HepG2 (cell line): ENCODE results near the gene PSMA7. TPM values are rescaled to one million over a fixed set of nuclear protein-coding genes. Genes with fewer than 3 reads are reported as not detected.

ENCODE experiments used
- EHMT2 ChIP-seq: fragments of 200-600 bp; sonication (generic); IDR thresholded peaks from 2 replicates; pipeline ENCODE4 v1.7.0; 2017; ENCODE audit warnings: antibody characterized with exemption, low read depth, low read length, borderline replicate concordance
- MLLT10 ChIP-seq: sonication (generic); formaldehyde crosslinking; IDR thresholded peaks from 2 replicates; pipeline ENCODE4 v1.4.0; 2020; ENCODE audit warnings: missing genetic modification reagents
- MTA1 ChIP-seq: sonication (generic); formaldehyde crosslinking; IDR thresholded peaks from 2 replicates; pipeline ENCODE4 v1.4.0; 2020; ENCODE audit warnings: missing genetic modification reagents, mild to moderate bottlenecking, borderline replicate concordance
- NFIB ChIP-seq: sonication (generic); formaldehyde crosslinking; IDR thresholded peaks from 2 replicates; pipeline ENCODE4 v1.9.0; 2021; ENCODE audit warnings: missing genetic modification reagents, mild to moderate bottlenecking, borderline replicate concordance
- NONO ChIP-seq, 2 experiments: fragments of 450-650 bp in 1 of 2; sonication (generic) in 1 of 2; formaldehyde crosslinking in 1 of 2; IDR thresholded peaks in 1 of 2; conservative IDR thresholded peaks in 1 of 2; 2 replicates each; pipeline versions ENCODE4 v1.6.1 to v1.8.0; 2017 to 2022; ENCODE audit warnings: mild to moderate bottlenecking in 1 of 2, missing genetic modification reagents in 1 of 2, moderate library complexity in 1 of 2
- PCBP1 ChIP-seq: fragments of 200-400 bp; formaldehyde crosslinking; IDR thresholded peaks from 2 replicates; pipeline ENCODE4 v1.6.1; 2017; ENCODE audit warnings: mild to moderate bottlenecking, low read depth, low read length, borderline replicate concordance
- SSRP1 ChIP-seq: IDR thresholded peaks from 2 replicates; pipeline ENCODE4 v1.6.1; 2016; ENCODE audit warnings: control low read depth
- STAG1 ChIP-seq: sonication (generic); formaldehyde crosslinking; IDR thresholded peaks from 2 replicates; pipeline ENCODE4 v1.4.0; 2020; ENCODE audit warnings: missing genetic modification reagents
- ZNF484 ChIP-seq: sonication (generic); formaldehyde crosslinking; IDR thresholded peaks from 2 replicates; pipeline ENCODE4 v1.5.1; 2020; ENCODE audit warnings: mild to moderate bottlenecking, low read depth, missing genetic modification reagents, borderline replicate concordance
- ZNF672 ChIP-seq: sonication (generic); formaldehyde crosslinking; IDR thresholded peaks from 2 replicates; pipeline ENCODE4 v1.8.1; 2022; ENCODE audit warnings: missing genetic modification reagents
- ZNF768 ChIP-seq: sonication (generic); formaldehyde crosslinking; IDR thresholded peaks from 2 replicates; pipeline ENCODE4 v1.4.0; 2020; ENCODE audit warnings: missing genetic modification reagents
- polyA plus RNA-seq, 8 experiments: library from polyadenylated mRNA; depleted of rRNA in 3 of 8; stranded (reverse) in 7 of 8; unstranded in 1 of 8; fragments of >200 nt; fragmentation: Illumina TruSeq in 4 of 8; extraction: Trizol in 4 of 8; gene quantifications; 2 replicates each; pipeline versions ENCODE4 v1.2.1 to v1.2.3, GENCODE V29; 2011 to 2016; ENCODE audit warnings: low read depth in 4 of 8, missing spikeins in 1 of 8, mixed read lengths in 1 of 8; ENCODE audit not compliant: insufficient read depth in 1 of 8
- total RNA-seq, 5 experiments: library from RNA; depleted of rRNA; stranded (reverse); fragments of >200 nt; fragmentation: Illumina TruSeq; extraction: Trizol; gene quantifications; 2 replicates each; pipeline ENCODE4 v1.2.3, GENCODE V29; 2016; ENCODE audit warnings: low read depth in 1 of 5
- TF ChIP-seq, protein P1 (sequence below), 2 experiments: IDR thresholded peaks; 2 replicates each; pipeline ENCODE4 v1.6.1; 2011 to 2012; ENCODE audit warnings: low read length in 2 of 2, borderline replicate concordance in 1 of 2, low read depth in 1 of 2, mild to moderate bottlenecking in 1 of 2, moderate library complexity in 1 of 2
- TF ChIP-seq, protein P2 (sequence below): sonication (generic); formaldehyde crosslinking; IDR thresholded peaks from 2 replicates; pipeline ENCODE4 v1.5.0; 2020; ENCODE audit warnings: missing genetic modification reagents, mild to moderate bottlenecking, borderline replicate concordance

The PSMA7 gene
- total and polyA plus RNA-seq, 2 of the 13 experiments (the other 11 are each of a cell fraction or from before 2014, with no cell fraction given): 531 to 631 TPM

DNA sequence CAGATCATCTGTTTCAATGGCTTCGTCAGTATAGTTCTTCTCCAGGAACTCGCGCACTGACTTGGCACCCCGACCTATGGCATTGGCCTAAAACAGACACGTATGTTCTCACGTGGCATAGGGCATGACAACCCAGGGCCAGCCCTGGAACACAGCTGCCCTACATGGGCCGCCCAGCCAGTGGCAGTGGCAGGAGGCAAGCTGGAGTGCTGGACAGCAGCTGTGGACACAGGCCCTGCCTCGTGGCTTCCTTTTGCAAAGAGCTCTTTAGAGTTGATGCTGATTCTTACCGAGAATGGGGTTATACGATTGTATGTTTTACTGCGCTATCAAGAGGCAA, 5.0 kb downstream of the PSMA7 start (continued):
- TF ChIP-seq STAG1 (CRISPR knock-in tag) (no peak), NFIB (CRISPR knock-in tag) (peak; percentile 92; the same call in 1 of the 2 replicates), ZNF484 (CRISPR knock-in tag) (no peak), NONO (IDR thresholded peaks at IDR 0.05) (no peak), NONO (CRISPR knock-in tag; conservative IDR thresholded peaks at IDR 0.05) (0 out of 2 replicates have a peak, but pooled peaks have one; percentile 30), MTA1 (CRISPR knock-in tag) (peak; percentile 31; the same call in 1 of the 2 replicates), EHMT2 (no peak), SSRP1 (CRISPR knock-in tag) (peak; percentile 15; the same call in 1 of the 2 replicates), MLLT10 (CRISPR knock-in tag) (no peak), ZNF672 (CRISPR knock-in tag) (no peak), ZNF768 (peak; percentile 34; the same call in 1 of the 2 replicates), PCBP1 (no peak)
- TF ChIP-seq, protein P1, sequence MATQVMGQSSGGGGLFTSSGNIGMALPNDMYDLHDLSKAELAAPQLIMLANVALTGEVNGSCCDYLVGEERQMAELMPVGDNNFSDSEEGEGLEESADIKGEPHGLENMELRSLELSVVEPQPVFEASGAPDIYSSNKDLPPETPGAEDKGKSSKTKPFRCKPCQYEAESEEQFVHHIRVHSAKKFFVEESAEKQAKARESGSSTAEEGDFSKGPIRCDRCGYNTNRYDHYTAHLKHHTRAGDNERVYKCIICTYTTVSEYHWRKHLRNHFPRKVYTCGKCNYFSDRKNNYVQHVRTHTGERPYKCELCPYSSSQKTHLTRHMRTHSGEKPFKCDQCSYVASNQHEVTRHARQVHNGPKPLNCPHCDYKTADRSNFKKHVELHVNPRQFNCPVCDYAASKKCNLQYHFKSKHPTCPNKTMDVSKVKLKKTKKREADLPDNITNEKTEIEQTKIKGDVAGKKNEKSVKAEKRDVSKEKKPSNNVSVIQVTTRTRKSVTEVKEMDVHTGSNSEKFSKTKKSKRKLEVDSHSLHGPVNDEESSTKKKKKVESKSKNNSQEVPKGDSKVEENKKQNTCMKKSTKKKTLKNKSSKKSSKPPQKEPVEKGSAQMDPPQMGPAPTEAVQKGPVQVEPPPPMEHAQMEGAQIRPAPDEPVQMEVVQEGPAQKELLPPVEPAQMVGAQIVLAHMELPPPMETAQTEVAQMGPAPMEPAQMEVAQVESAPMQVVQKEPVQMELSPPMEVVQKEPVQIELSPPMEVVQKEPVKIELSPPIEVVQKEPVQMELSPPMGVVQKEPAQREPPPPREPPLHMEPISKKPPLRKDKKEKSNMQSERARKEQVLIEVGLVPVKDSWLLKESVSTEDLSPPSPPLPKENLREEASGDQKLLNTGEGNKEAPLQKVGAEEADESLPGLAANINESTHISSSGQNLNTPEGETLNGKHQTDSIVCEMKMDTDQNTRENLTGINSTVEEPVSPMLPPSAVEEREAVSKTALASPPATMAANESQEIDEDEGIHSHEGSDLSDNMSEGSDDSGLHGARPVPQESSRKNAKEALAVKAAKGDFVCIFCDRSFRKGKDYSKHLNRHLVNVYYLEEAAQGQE (IDR thresholded peaks at IDR 0.05; ENCODE audit: borderline replicate concordance in 1 of 2, low read depth in 1 of 2, low read length in 2 of 2): peak in 1 of 2 experiments; percentile 51; a peak in 2 of 4 replicates
- TF ChIP-seq, protein P2, sequence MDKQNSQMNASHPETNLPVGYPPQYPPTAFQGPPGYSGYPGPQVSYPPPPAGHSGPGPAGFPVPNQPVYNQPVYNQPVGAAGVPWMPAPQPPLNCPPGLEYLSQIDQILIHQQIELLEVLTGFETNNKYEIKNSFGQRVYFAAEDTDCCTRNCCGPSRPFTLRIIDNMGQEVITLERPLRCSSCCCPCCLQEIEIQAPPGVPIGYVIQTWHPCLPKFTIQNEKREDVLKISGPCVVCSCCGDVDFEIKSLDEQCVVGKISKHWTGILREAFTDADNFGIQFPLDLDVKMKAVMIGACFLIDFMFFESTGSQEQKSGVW (CRISPR knock-in tag): no peak
